HT-29 (cell line): ENCODE data around the gene PTPRJ. TPM values are rescaled to one million over a fixed set of nuclear protein-coding genes. Genes with fewer than 3 reads are reported as not detected.

Experiments
- DNase-seq: peaks from one replicate; pipeline ENCODE4 v3.0.0-alpha.2; 2015; ENCODE audit warnings: low spot score
- total RNA-seq: library from RNA; depleted of rRNA; stranded (reverse); fragments of >200 nt; shearing (Covaris generic); gene quantifications from 2 replicates; pipeline ENCODE4 v1.2.3, GENCODE V29; 2014

PTPRJ gene
- total RNA-seq, 1 experiment from 2014 or later, result 11.6 TPM

GRCh38 chr11:47994417-47994816, 14.1 kb downstream of the PTPRJ start:
- no peak for DNase-seq

DNA sequence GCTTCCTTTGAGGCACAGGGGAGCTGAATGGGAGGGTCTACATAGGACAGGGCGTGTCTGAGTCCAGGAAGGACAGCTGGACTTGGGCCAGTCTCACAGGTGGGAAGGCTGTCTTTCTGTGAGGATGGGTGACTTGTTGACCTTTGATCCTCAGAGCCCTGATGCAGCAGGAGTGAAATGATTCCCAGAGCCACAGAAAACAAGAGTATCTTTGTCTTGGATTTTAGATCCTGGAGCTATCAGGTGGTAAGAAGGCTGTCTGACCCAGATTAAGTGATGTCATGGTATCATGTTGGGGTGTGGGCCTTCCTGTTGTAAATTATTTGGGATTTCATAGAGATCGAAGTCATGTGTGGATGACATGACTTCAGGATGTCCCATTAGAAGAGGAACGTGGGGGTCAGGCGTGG, 15.0 kb downstream of the PTPRJ start:
- no peak for DNase-seq

- DNase-seq, result no peak
Measured at GRCh38 chr11:47997063-47998053, 17.0 kb downstream of the PTPRJ start.

GRCh38 chr11:47998345-47998732, 18.0 kb downstream of the PTPRJ start:
- no peak for DNase-seq

GRCh38 chr11:47998733-47999359, 18.5 kb downstream of the PTPRJ start:
- peak; percentile 86 for DNase-seq

GRCh38 chr11:48000432-48000831, 20.1 kb downstream of the PTPRJ start:
- no peak for DNase-seq

DNA sequence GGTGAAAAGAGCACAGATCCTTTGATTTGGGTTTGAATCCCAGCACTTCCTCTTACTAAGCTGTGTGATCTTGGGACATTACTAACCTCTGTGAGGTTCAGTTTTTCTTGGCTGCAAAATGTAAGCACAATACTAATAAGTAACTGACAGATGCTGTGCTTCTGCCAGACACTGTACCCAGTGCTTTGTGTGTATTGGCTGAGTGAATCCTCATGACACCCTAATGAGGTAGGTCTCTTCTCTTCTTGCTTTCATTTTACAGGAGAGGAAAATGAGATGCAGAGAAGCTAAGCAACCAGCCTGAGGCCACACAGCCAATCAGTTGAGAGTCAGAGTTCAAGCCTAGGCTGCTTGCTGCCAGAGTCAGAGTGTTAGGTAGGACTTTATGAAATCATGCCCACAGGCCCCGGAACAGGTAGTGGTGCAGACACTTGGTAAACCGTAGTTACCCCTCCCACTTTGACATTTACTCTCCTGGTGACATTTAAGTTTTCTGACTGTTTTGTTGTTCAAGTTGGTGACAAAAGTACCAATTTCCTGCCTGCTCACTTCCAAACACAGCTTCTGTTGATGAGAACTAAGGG, 21.2 kb downstream of the PTPRJ start:
- no peak for DNase-seq

- DNase-seq, result no peak
Measured at GRCh38 chr11:48002561-48002960, 22.2 kb downstream of the PTPRJ start.

- no peak for DNase-seq
Measured at GRCh38 chr11:48003926-48004325, 23.6 kb downstream of the PTPRJ start.

DNA sequence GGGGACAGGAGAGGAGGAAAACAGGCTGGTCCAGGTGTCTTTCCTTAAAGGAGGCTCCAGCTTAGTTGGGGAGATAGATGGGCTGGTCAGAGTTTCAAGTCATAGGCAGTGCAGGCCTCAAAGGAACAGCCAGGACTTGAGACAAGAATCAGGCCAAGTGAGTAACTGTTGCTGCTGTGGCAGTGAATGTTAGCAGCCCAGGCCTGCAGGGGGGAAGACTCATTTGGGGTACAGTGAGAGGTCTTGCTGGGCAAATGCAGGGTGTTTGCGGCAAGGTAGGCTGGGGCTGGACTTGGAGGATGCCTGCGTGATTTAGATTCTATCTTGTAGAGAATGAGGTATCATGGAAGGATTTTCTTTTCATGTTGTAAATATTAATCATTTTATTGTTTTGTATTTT, 24.1 kb downstream of the PTPRJ start:
- DNase-seq, result no peak

DNA sequence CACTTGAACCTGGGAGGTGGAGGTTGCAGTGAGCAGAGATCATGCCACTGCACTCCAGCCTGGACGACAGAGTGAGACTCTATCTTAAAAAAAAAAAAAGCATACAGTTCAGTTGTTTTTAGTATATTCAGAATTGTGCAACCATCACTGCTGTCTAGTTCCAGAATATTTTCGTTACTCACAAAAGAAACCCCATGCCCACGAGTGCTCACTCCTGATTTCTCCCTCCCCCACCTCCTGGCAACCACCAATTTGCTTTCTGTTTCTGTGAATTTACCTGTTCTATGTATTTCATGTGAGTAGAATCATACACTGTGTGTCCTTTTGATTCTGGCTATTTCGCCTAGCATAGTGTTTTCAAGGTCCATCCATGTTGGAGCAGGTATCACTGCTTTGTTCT, 24.8 kb downstream of the PTPRJ start:
- no peak for DNase-seq

GRCh38 chr11:48005831-48006270, 25.5 kb downstream of the PTPRJ start:
- no peak for DNase-seq

- no peak for DNase-seq
Measured at GRCh38 chr11:48006301-48006992, 26.1 kb downstream of the PTPRJ start.

- DNase-seq, result no peak
Measured at GRCh38 chr11:48007677-48008076, 27.3 kb downstream of the PTPRJ start.

- no peak for DNase-seq
Measured at GRCh38 chr11:48008951-48009270, 28.6 kb downstream of the PTPRJ start.

GRCh38 chr11:48011102-48011797, 30.9 kb downstream of the PTPRJ start:
- DNase-seq, result no peak

GRCh38 chr11:48011798-48012391, 31.5 kb downstream of the PTPRJ start:
- no peak for DNase-seq

DNA sequence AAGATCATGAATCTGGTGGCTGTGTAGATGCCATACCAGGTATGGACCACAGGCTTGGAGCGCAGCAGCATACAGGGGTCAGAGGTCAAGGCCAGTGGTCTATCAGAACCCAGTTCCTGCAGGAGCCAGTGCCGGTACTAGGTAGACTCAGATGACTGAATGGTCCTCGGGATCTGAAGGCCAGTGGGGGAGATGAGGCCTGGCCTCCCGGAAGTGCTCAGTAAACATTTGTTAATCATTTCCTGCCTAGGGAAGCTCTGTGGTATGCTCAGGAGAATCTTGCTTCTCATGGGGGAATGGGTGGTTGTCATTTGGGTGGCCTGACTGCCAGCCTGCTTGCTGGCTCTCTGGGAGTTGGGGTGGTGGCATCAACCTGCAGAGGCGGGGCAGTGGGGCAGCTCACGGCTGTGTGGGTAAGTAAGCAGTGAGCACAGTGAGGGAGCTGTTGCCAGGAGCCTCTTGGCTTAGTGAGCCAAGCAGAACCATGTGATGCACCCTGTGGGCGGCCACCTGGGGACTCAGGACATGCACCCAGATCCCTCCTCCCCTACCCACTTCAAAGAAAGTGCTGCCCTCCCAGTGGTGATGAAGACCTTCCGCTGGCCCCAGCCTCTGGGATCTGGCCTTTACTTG, 33.0 kb downstream of the PTPRJ start:
- DNase-seq, result peak; percentile 64

- no peak for DNase-seq
Measured at GRCh38 chr11:48014917-48015316, 34.6 kb downstream of the PTPRJ start.

- DNase-seq, result no peak
Measured at GRCh38 chr11:48017105-48017830, 36.9 kb downstream of the PTPRJ start.
